ENCODE measurements around the gene AKAP11.

DNA sequence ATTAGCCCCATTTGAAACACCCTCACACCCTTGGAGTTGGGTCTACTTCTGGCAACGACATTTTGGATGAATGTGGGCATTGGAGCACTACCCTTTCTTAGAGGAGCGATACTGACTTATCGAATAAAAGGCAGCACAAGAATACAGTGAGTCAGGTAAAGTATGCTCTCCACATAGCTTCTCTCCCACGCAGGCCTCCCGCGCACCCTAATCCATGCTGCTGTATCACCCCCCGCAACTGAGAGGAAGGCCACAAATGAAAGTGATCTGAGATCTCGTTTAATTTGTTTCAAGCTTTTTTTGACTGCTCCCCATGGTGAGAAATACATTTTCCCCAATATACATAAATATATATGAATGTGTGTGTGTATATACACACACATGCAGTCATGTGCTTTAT is 25.4 kb upstream of the AKAP11 start:
- TF ChIP-seq CTCF (IDR thresholded peaks at IDR 0.05), result no peak
- TF ChIP-seq POLR2A (IDR thresholded peaks at IDR 0.05), result no peak
- TF ChIP-seq POLR2AphosphoS5 (IDR thresholded peaks at IDR 0.05), result no peak

Data from breast epithelium (tissue), 3 donors.